ENCODE data around the gene NDN. TPM values are rescaled to one million over a fixed set of nuclear protein-coding genes. Genes with fewer than 3 reads are reported as not detected.
"Not testable (repeated sequence)": the region's sequence is repeated elsewhere in the genome, so short reads cannot be mapped to it uniquely, and the experiment has no call there.

NDN gene, protein sequence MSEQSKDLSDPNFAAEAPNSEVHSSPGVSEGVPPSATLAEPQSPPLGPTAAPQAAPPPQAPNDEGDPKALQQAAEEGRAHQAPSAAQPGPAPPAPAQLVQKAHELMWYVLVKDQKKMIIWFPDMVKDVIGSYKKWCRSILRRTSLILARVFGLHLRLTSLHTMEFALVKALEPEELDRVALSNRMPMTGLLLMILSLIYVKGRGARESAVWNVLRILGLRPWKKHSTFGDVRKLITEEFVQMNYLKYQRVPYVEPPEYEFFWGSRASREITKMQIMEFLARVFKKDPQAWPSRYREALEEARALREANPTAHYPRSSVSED
- total RNA-seq (2014; rRNA removed; shearing (Covaris generic)) (127 and 133 TPM in 2 replicates), polyA plus RNA-seq (2016; fragmentation: Nextera tagmentation; extraction: Ambion mirVana) (76.9 and 78.7 TPM in 2 replicates)

DNA sequence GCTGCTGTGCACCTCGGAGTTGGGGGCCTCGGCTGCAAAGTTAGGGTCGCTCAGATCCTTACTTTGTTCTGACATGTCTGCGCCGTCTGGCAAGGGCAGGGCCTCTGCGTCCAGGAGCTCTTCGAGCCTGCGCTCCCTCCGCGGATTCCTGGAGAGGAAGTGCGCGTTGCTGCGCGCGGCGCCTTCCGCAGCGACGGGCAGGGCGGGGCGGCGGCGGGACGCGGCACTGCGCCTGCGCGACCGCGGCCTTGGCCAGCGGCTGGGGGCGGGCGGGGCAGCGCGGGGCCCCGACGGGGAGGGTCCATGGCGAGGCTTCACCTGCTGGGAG is at the start of gene NDN:
TSS of gene NDN (minus strand) at position 163 of the 328 bp plus-strand sequence. CDS start at position 75, 88 bp downstream.
- H2AFZ ChIP-seq: peak within 1 kb of the TSS; percentile 74
- H3K4me1 ChIP-seq (ENCODE audit: insufficient read depth): peaks cover 9% of the 10 kb centered on the region; the same call in 1 of the 2 replicates
- TF ChIP-seq EZH2 (IDR thresholded peaks at IDR 0.05; ENCODE audit: insufficient read depth, poor library complexity, severe bottlenecking) (no peak), EZH2phosphoT487 (IDR thresholded peaks at IDR 0.05; ENCODE audit: insufficient read depth, low read depth) (no peak)
- peak; percentile 72 for DNase-seq
- no peaks in the 10 kb centered on the region for H4K20me1 ChIP-seq (ENCODE audit: insufficient read depth)
- no peaks in the 10 kb centered on the region for H3K9me3 ChIP-seq (ENCODE audit: low read depth)
- 18 to 33% methylated on average over 3 to 38 of the region's 38 CpGs for WGBS, 2 experiments (ENCODE audit: low coverage in 1 of 2, low lambda C conversion rate in 2 of 2, missing lambda C conversion rate in 2 of 2)
- no peaks in the 10 kb centered on the region for H3F3A ChIP-seq (ENCODE audit: insufficient read depth)
- H3K27me3 ChIP-seq (replicated peaks; ENCODE audit: insufficient read depth): no peaks in the 10 kb centered on the region
- peak within 1 kb of the TSS; percentile 64 for H3K4me3 ChIP-seq
- H3K9ac ChIP-seq: peak within 1 kb of the TSS; percentile 73
- H3K27ac ChIP-seq: peak within 1 kb of the TSS; percentile 28
- H3K4me2 ChIP-seq (ENCODE audit: unreplicated experiment): peak within 1 kb of the TSS; percentile 49
- H3K36me3 ChIP-seq (ENCODE audit: low read depth): no peaks in the 10 kb centered on the region
- H3K79me2 ChIP-seq (ENCODE audit: insufficient read depth): peaks cover 6% of the 10 kb centered on the region
- H3K9me2 ChIP-seq (ENCODE audit: insufficient read depth): no peaks in the 10 kb centered on the region
- in situ Hi-C loops (cut with MboI): no loop called here

DNA sequence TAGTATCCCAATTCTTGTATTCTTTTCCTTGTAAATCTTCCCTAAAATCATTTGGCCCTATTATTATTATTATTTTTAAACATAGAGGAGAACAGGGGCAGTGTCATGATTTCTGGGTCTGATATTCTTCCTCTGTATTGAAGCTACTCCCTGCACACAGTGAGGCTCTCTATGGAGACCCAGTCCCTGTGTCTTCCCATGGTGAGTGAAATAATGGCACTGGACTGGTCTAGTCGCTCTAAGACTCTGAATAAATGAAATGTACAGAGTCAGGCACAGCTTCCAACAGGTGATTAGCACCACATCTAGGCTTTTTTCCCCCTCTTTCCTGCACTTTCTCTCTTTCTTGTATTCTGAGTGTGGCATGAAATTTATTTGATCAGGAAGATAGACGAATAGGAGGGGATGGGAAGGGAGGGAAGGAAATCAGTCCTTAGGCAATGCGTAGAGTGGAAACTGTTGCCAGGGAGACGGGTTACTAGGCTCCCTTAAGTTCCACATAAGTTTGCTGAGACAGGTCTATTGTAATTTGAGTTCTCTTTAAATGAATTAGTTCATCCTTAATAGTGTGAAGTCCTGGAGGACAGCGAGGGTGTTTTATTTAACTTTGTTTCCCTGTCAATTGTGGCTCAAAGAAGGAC is 49.0 kb upstream of the NDN start:
- Histone ChIP-seq H3K4me1 (ENCODE audit: insufficient read depth) (no peaks in the 10 kb centered on the region), H3K79me2 (ENCODE audit: insufficient read depth) (no peaks in the 10 kb centered on the region), H3K27ac (no peak overlapping the region), H3K27me3 (replicated peaks; ENCODE audit: insufficient read depth) (no peaks in the 10 kb centered on the region), H3K4me3 (no peak overlapping the region), H3K9ac (no peak overlapping the region), H3K36me3 (ENCODE audit: low read depth) (no peaks in the 10 kb centered on the region), H2AFZ (no peak overlapping the region), H3K9me2 (ENCODE audit: insufficient read depth) (no peaks in the 10 kb centered on the region), H3F3A (ENCODE audit: insufficient read depth) (no peaks in the 10 kb centered on the region), H3K9me3 (ENCODE audit: low read depth) (no peaks in the 10 kb centered on the region), H3K4me2 (ENCODE audit: unreplicated experiment) (no peak overlapping the region), H4K20me1 (ENCODE audit: insufficient read depth) (no peaks in the 10 kb centered on the region)
- no peak for TF ChIP-seq EZH2 (IDR thresholded peaks at IDR 0.05; ENCODE audit: insufficient read depth, poor library complexity, severe bottlenecking)
- TF ChIP-seq EZH2phosphoT487 (IDR thresholded peaks at IDR 0.05; ENCODE audit: insufficient read depth, low read depth): no peak
- DNase-seq: no peak
- 16 to 17% methylated on average over 5 of the region's 5 CpGs for WGBS, 2 experiments (ENCODE audit: low coverage in 1 of 2, low lambda C conversion rate in 2 of 2, missing lambda C conversion rate in 2 of 2)
- in situ Hi-C loops (cut with MboI): no loop called here

DNA sequence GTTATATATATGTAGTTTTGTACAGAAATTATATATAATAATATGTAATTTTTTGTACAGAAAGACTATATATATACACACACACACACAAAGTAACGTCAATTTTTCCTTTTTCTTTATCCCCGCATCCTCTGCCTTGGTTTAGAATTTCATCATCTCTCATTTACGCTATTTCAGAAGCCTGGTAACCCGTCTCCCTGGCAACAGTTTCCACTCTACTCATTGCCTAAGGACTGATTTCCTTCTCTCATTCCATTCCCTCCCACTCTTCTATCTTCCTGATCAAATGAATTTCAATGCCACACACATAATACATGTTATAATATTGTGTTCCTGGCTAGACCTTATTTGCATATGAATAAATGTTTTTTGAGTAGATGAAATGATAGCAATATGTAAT is 47.8 kb upstream of the NDN start:
- H4K20me1 ChIP-seq (ENCODE audit: insufficient read depth): no peaks in the 10 kb centered on the region
- H3K79me2 ChIP-seq (ENCODE audit: insufficient read depth): no peaks in the 10 kb centered on the region
- H3K9me2 ChIP-seq (ENCODE audit: insufficient read depth): no peaks in the 10 kb centered on the region
- no peaks in the 10 kb centered on the region for H3K36me3 ChIP-seq (ENCODE audit: low read depth)
- H3K9me3 ChIP-seq (ENCODE audit: low read depth): no peaks in the 10 kb centered on the region
- no peak overlapping the region for H2AFZ ChIP-seq
- TF ChIP-seq EZH2phosphoT487 (IDR thresholded peaks at IDR 0.05; ENCODE audit: insufficient read depth, low read depth): no peak
- TF ChIP-seq EZH2 (IDR thresholded peaks at IDR 0.05; ENCODE audit: insufficient read depth, poor library complexity, severe bottlenecking): no peak
- no peaks in the 10 kb centered on the region for H3K4me1 ChIP-seq (ENCODE audit: insufficient read depth)
- H3K4me2 ChIP-seq (ENCODE audit: unreplicated experiment): no peak overlapping the region
- H3K27me3 ChIP-seq (replicated peaks; ENCODE audit: insufficient read depth): no peaks in the 10 kb centered on the region
- H3K9ac ChIP-seq: no peak overlapping the region
- DNase-seq: no peak
- in situ Hi-C loops (cut with MboI): no loop called here
- H3F3A ChIP-seq (ENCODE audit: insufficient read depth): no peaks in the 10 kb centered on the region
- no peak overlapping the region for H3K4me3 ChIP-seq
- no peak overlapping the region for H3K27ac ChIP-seq
- 35 to 39% methylated on average over 4 of the region's 4 CpGs for WGBS, 2 experiments (ENCODE audit: low coverage in 1 of 2, low lambda C conversion rate in 2 of 2, missing lambda C conversion rate in 2 of 2)

DNA sequence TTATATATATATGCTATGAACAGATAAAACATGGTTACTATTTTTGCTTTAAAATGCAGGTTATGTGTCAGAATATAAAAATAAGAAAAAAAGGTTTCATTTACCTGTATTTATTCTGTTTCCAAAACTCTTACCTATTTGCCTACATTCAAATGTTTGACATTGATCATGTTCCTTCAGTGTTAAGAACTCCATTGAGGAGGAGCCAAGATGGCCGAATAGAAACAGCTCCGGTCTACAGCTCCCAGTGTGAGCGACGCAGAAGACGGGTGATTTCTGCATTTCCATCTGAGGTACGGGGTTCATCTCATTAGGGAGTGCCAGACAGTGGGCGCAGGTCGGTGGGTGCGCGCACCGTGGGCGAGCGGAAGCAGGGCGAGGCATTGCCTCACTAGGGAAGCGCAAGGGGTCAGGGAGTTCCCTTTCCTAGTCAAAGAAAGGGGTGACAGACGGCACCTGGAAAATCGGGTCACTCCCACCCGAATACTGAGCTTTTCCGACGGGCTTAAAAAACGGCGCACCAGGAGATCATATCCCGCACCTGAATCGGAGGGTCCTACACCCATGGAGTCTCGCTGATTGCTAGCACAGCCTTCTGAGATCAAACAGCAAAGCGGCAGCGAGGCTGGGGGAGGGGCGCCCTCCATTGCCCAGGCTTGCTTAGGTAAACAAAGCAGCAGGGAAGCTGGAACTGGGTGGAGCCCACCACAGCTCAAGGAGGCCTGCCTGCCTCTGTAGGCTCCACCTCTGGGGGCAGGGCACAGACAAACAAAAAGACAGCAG is 27.0 kb upstream of the NDN start:
- H3K9me2 ChIP-seq (ENCODE audit: insufficient read depth); H3K27ac ChIP-seq; H4K20me1 ChIP-seq (ENCODE audit: insufficient read depth); H3K9ac ChIP-seq; H3K79me2 ChIP-seq (ENCODE audit: insufficient read depth); DNase-seq; H3F3A ChIP-seq (ENCODE audit: insufficient read depth); H2AFZ ChIP-seq; H3K4me3 ChIP-seq; H3K9me3 ChIP-seq (ENCODE audit: low read depth); H3K27me3 ChIP-seq (replicated peaks; ENCODE audit: insufficient read depth); H3K4me1 ChIP-seq (ENCODE audit: insufficient read depth); in situ Hi-C loops (cut with MboI); H3K4me2 ChIP-seq (ENCODE audit: unreplicated experiment); H3K36me3 ChIP-seq (ENCODE audit: low read depth): not testable (repeated sequence)
- 56 to 57% methylated on average over 27 to 28 of the region's 28 CpGs for WGBS, 2 experiments (ENCODE audit: low coverage in 1 of 2, low lambda C conversion rate in 2 of 2, missing lambda C conversion rate in 2 of 2)

Measured in GM23248 (cell line).